ENCODE data around the gene PSMG4.

DNA sequence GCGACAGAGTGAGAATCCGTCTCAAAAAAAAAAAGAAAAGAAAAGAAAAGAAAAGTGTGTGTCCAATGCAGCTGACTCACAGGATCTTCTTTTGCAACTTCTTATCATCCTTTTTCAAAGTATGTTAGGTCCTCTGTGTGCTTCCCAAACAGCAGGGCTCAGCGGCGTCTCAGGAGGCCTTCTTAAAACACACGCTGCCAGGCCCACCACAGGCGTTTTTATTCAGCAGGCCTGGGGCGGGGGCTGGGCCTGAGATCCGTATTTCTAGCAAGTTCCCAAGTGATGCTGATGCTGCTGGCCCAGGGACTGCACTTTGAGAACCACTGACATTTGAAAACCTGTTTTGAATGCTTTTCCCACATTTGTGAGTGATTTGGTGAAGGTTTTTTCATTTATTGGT is 57.1 kb downstream of the PSMG4 start:
- no peak for TF ChIP-seq POLR2A (IDR thresholded peaks at IDR 0.05; ENCODE audit: low read length)
- no peak for TF ChIP-seq GATA1 (IDR thresholded peaks at IDR 0.05; ENCODE audit: low read depth, low read length)

Measured in erythroblast (primary cell).